ENCODE data around the gene LPCAT1.

DNA sequence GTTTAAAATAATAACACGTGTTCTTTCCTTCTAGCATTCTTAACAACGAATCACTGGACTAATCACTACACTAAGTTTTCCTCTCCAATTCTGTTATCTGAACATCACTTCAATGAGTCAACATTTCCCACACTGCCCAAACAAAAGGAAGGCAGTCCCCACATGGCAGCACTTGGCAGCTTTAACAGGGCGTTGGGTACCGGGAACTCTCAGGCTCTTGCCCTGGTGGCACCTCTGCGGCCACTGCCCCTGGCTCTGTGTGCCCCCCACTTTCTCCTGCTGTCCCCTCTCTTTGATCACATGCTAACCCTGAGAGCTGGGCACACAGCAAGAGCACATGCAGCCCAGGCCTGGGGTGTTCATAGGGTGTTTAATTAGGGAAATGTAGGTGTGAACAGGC is 94.3 kb downstream of the LPCAT1 start:
- no peak for TF ChIP-seq POLR2A (IDR thresholded peaks at IDR 0.05)
- TF ChIP-seq CTCF (IDR thresholded peaks at IDR 0.05): no peak
